DND-41 (cell line): Measurements from ENCODE around the gene RNASE1.
A peak's percentile ranks its signal among the peaks of the same experiment; 100 is the strongest.
"Not testable (repeated sequence)": the region's sequence is repeated elsewhere in the genome, so short reads cannot be mapped to it uniquely, and the experiment has no call there.

Experiments
- ATAC-seq: fragments of 200-7000 bp; cut with Tn5 transposase; 3 replicates; pipeline ENCODE4 v1.9.1; 2021; ENCODE audit warnings: low read depth; ENCODE audit not compliant: insufficient read depth
- DNase-seq: peaks from one replicate; pipeline ENCODE4 v3.0.0-alpha.2; 2020
- H2AFZ ChIP-seq: 2 replicates; pipeline ENCODE4 v1.6.0; 2012; ENCODE audit warnings: low read depth, low read length
- H3K27ac ChIP-seq: 2 replicates; pipeline ENCODE4 v1.5.1; 2012; ENCODE audit warnings: low read length, inconsistent platforms
- H3K27me3 ChIP-seq: fragments of 200-600 bp; sonication (generic); 2 replicates; pipeline ENCODE4 v1.6.0; 2012; ENCODE audit warnings: low read length, mild to moderate bottlenecking, inconsistent platforms; ENCODE audit not compliant: insufficient read depth, poor library complexity
- H3K36me3 ChIP-seq: 2 replicates; pipeline ENCODE4 v1.5.1; 2012; ENCODE audit warnings: low read length, inconsistent platforms; ENCODE audit not compliant: insufficient read depth
- H3K4me1 ChIP-seq: 2 replicates; pipeline ENCODE4 v1.5.1; 2012; ENCODE audit warnings: mild to moderate bottlenecking, low read length; ENCODE audit not compliant: insufficient read depth
- H3K4me2 ChIP-seq: 2 replicates; pipeline ENCODE4 v1.6.0; 2012; ENCODE audit warnings: mild to moderate bottlenecking, moderate library complexity, low read length, inconsistent platforms; ENCODE audit not compliant: insufficient read depth
- H3K4me3 ChIP-seq, 2 experiments: fragments of 200-600 bp in 1 of 2; shearing (Covaris generic) in 1 of 2; 2 replicates each; pipeline ENCODE4 v1.5.1; 2012 to 2016; ENCODE audit warnings: inconsistent platforms in 2 of 2, low read length in 2 of 2, mild to moderate bottlenecking in 2 of 2, low read depth in 1 of 2, moderate library complexity in 1 of 2
- H3K79me2 ChIP-seq: 2 replicates; pipeline ENCODE4 v1.6.0; 2012; ENCODE audit warnings: low read length, inconsistent platforms; ENCODE audit not compliant: insufficient read depth
- H3K9ac ChIP-seq: 2 replicates; pipeline ENCODE4 v1.6.0; 2012; ENCODE audit warnings: low read depth, mild to moderate bottlenecking, inconsistent platforms, low read length, moderate library complexity
- H3K9me3 ChIP-seq: 2 replicates; pipeline ENCODE4 v1.5.1; 2012; ENCODE audit warnings: low read length, moderate library complexity, mild to moderate bottlenecking, inconsistent platforms; ENCODE audit not compliant: insufficient read depth, severe bottlenecking
- H4K20me1 ChIP-seq: 2 replicates; pipeline ENCODE4 v1.6.0; 2012; ENCODE audit warnings: low read length; ENCODE audit not compliant: insufficient read depth
- EZH2 ChIP-seq: IDR thresholded peaks from 3 replicates; pipeline ENCODE4 v1.6.1; 2012; ENCODE audit warnings: borderline replicate concordance, low read depth, mild to moderate bottlenecking, moderate library complexity, low read length, inconsistent platforms; ENCODE audit not compliant: severe bottlenecking
- TF ChIP-seq, protein P1 (sequence below): IDR thresholded peaks from 2 replicates; pipeline ENCODE4 v1.5.1; 2012; ENCODE audit warnings: borderline replicate concordance, low read length, moderate library complexity, mild to moderate bottlenecking; ENCODE audit not compliant: poor library complexity, severe bottlenecking; ENCODE audit errors: extremely low read depth

RNASE1 gene

DNA sequence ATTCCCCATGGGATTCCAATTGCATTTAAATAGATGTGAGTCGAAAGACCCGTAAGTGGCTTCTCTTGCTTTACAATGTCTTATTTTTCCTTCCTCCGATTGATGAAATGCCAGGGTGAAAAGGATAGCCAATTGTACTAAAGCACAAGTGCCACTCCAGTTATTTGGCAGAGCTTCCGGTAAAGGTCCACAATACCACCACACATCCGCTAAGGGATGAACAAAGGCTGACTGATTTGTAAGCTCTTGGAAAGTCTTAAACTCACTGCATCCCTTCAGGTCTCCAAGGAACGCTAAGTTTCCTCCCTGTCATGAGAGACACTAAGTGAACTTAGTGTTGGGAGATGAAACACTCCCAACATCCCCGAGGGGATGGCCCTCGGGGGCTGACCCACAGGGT lies 21.2 kb upstream of the RNASE1 start:
- no peaks in the 10 kb centered on the region for H3K79me2 ChIP-seq
- H3K9me3 ChIP-seq = no peaks in the 10 kb centered on the region
- H3K36me3 ChIP-seq = no peaks in the 10 kb centered on the region
- H3K9ac ChIP-seq = no peak overlapping the region
- no peaks in the 10 kb centered on the region for H4K20me1 ChIP-seq
- no peaks in the 10 kb centered on the region for H3K27me3 ChIP-seq
- no peak overlapping the region for H3K4me3 ChIP-seq
- DNase-seq (no peak), ATAC-seq (no peak)
- TF ChIP-seq, protein P1, sequence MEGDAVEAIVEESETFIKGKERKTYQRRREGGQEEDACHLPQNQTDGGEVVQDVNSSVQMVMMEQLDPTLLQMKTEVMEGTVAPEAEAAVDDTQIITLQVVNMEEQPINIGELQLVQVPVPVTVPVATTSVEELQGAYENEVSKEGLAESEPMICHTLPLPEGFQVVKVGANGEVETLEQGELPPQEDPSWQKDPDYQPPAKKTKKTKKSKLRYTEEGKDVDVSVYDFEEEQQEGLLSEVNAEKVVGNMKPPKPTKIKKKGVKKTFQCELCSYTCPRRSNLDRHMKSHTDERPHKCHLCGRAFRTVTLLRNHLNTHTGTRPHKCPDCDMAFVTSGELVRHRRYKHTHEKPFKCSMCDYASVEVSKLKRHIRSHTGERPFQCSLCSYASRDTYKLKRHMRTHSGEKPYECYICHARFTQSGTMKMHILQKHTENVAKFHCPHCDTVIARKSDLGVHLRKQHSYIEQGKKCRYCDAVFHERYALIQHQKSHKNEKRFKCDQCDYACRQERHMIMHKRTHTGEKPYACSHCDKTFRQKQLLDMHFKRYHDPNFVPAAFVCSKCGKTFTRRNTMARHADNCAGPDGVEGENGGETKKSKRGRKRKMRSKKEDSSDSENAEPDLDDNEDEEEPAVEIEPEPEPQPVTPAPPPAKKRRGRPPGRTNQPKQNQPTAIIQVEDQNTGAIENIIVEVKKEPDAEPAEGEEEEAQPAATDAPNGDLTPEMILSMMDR = no peak
- no peak for TF ChIP-seq EZH2
- no peak overlapping the region for H3K4me2 ChIP-seq
- no peak overlapping the region for H2AFZ ChIP-seq
- H3K27ac ChIP-seq = no peak overlapping the region
- H3K4me1 ChIP-seq = no peaks in the 10 kb centered on the region

DNA sequence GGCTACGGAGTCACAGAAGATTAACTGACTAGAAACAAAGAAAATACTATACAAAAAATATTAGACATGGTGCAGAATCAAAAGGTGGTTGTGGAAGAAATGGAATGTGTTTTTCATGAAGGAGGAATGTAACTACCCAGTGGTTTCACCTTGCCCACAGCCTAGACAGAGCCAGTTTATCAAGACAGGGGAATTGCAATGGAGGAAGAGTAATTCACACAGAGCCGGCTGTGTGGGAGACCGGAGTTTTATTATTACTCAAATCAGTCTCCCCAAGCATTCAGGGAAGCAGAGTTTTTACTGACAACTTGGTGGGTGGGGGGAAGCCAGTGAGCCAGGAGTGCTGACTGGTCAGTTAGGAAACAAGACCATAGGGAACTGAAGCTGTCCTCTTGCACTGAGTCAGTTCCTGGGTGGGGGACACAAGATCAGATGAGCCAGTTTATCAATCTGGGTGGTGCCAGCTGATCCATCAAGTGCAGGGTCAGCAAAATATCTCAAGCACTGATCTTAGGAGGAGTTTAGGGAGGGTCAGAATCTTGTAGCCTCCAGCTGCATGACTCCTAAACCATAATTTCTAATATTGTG lies 19.0 kb upstream of the RNASE1 start:
- not testable (repeated sequence) for ATAC-seq, H2AFZ ChIP-seq, H3K4me2 ChIP-seq, DNase-seq, H3K36me3 ChIP-seq, H3K27ac ChIP-seq, H3K27me3 ChIP-seq, H3K9ac ChIP-seq, H3K4me1 ChIP-seq, H3K4me3 ChIP-seq, H3K9me3 ChIP-seq, H4K20me1 ChIP-seq, H3K79me2 ChIP-seq

DNA sequence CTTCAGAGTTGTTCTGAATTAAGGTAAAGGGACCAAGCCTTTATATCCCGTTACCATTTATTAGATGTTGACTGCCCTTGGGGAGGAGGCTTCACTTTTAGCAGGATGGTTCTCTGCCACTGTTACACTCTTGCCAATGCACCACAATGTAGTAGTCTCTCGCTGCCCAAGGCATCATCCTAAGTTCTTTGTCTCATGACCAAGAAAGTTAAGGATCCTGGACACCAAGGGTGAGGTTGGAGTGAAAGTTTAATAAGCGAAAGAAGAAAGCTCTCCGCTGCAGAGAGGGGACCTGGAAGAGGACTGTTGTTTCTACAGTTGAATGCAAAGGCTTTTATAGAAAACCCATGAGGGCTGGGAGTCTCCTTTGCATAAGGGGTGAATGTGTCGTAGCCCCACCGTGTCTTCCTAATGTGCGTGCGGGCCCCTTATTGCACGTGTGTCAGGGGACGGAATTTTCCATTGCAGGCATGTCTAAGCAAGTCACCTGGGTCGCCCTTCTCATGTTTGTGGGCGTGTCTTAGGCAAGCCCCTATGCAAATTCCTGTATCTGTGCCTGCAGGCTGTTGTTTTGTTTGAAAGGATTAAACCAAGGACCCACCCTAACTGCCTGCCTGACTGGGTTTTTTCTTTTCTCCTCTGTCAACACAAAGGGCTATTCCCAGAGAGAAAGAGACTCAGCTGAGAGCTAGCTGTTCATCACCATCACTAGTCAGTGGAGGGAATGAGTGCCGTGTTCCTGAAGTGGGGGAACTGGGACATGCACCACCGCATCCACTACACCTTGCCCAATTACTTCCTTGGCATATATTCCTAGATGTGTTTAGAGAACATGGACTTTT lies 17.6 kb upstream of the RNASE1 start:
- no peak overlapping the region for H3K27ac ChIP-seq
- no peak for TF ChIP-seq EZH2
- TF ChIP-seq, protein P1 = no peak
- no peaks in the 10 kb centered on the region for H3K36me3 ChIP-seq
- no peaks in the 10 kb centered on the region for H3K9me3 ChIP-seq
- ATAC-seq (no peak), DNase-seq (no peak)
- H3K4me2 ChIP-seq = no peak overlapping the region
- no peaks in the 10 kb centered on the region for H3K79me2 ChIP-seq
- no peaks in the 10 kb centered on the region for H3K4me1 ChIP-seq
- H3K27me3 ChIP-seq = peaks cover 4% of the 10 kb centered on the region
- H3K9ac ChIP-seq = no peak overlapping the region
- no peak overlapping the region for H3K4me3 ChIP-seq
- H4K20me1 ChIP-seq = no peaks in the 10 kb centered on the region
- H2AFZ ChIP-seq = no peak overlapping the region

DNA sequence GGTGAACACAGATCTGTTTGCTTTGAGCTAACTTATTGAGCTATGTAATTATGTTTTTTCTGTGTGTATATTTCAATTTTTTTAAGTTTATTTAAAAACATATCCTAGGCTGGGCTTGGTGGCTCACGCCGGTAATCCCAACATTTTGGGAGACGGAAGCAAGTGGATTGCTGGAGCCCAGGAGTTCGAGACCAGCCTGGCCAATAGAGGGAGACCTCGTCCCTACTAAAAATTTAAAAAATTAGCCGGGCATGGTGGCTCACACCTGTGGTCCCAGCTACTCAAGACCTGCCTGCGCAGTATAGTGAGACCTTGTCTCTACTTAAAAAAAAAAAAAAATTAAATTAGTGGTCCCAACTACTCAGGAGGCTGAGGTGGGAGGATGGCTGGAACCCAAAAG lies 16.2 kb upstream of the RNASE1 start:
- Histone ChIP-seq H3K4me3 (no peak overlapping the region), H4K20me1 (no peaks in the 10 kb centered on the region), H3K27me3 (peaks cover 4% of the 10 kb centered on the region), H3K4me1 (no peaks in the 10 kb centered on the region), H3K9me3 (no peaks in the 10 kb centered on the region), H2AFZ (no peak overlapping the region), H3K36me3 (no peaks in the 10 kb centered on the region), H3K27ac (no peak overlapping the region), H3K79me2 (no peaks in the 10 kb centered on the region), H3K4me2 (no peak overlapping the region), H3K9ac (no peak overlapping the region)
- peak; percentile 48; the same call in 1 of the 3 replicates for ATAC-seq
- DNase-seq = no peak
- no peak for TF ChIP-seq EZH2
- TF ChIP-seq, protein P1 = peak; percentile 45

DNA sequence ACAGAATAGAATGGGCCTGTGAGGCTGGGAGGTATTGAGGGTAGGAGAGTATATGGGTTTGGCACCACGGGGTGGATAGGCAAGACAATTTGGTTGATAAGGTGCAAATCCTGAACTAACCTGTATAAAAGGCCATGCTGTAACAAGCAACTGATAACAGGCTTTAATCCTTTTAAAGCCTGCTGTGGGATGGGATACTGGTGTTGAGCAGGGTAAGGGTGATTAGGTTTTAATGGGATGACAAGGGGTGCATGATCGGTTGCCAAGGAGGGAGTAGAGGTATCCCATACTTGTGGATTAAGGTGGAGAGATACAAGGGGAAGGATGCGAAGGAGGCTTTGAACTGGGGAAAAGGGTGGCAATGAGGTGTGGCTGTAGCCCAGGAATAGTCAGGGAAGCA lies 13.3 kb upstream of the RNASE1 start:
- H4K20me1 ChIP-seq, H3K4me2 ChIP-seq, H3K9ac ChIP-seq, H3K9me3 ChIP-seq, H3K27me3 ChIP-seq, H3K4me1 ChIP-seq, ATAC-seq, H3K79me2 ChIP-seq, H3K36me3 ChIP-seq, H2AFZ ChIP-seq, H3K27ac ChIP-seq, H3K4me3 ChIP-seq, DNase-seq: not testable (repeated sequence)
